Caco-2 (cell line): Measurements from ENCODE around the gene FAU. TPM values are rescaled to one million over a fixed set of nuclear protein-coding genes. Genes with fewer than 3 reads are reported as not detected.

Experiments
- BruUV-seq: library from RNA; stranded (reverse); fragments of 400-500 nt; replicated peaks from 2 replicates; lab custom pipeline; 2021; lab: Mats Ljungman, UMichigan
- CTCF ChIA-PET: fragments of 300-600 bp; sonication (Branson Sonifier 250); formaldehyde crosslinking; loops from one replicate; lab custom pipeline; 2022; ENCODE audit warnings: antibody characterized with exemption; lab: Charles Lee
- POLR2A ChIA-PET: fragments of 300-600 bp; sonication (Branson Sonifier 250); formaldehyde crosslinking; loops from one replicate; lab custom pipeline; 2022; ENCODE audit warnings: antibody characterized with exemption; lab: Charles Lee
- DNase-seq, 2 experiments: peaks; one replicate each; pipeline versions ENCODE4 v3.0.0 to v3.0.0-alpha.2; 2020 to 2022
- H3K27me3 ChIP-seq: replicated peaks from 2 replicates; pipeline ENCODE4 v1.6.0; 2011; ENCODE audit warnings: low read length; ENCODE audit not compliant: control insufficient read depth, insufficient read depth
- H3K36me3 ChIP-seq: 2 replicates; pipeline ENCODE4 v1.5.1; 2011; ENCODE audit warnings: low read length; ENCODE audit not compliant: control insufficient read depth, insufficient read depth
- H3K4me1 ChIP-seq: fragments of 250-450 bp; sonication (Bioruptor Pico); 2 replicates; pipeline ENCODE4 v1.5.1; 2020; ENCODE audit warnings: mild to moderate bottlenecking
- H3K4me3 ChIP-seq: 2 replicates; pipeline ENCODE4 v1.5.1; 2011; ENCODE audit warnings: low read depth, mild to moderate bottlenecking, control low read depth, low read length
- H3K9me3 ChIP-seq: fragments of 250-450 bp; sonication (Bioruptor Pico); 2 replicates; pipeline ENCODE4 v1.5.1; 2020; ENCODE audit warnings: mild to moderate bottlenecking, moderate library complexity
- H3K27ac Mint-ChIP-seq: one replicate; pipeline ENCODE4 v1.8.0; 2022; ENCODE audit warnings: mixed read lengths; ENCODE audit not compliant: unreplicated experiment
- H3K27me3 Mint-ChIP-seq: one replicate; pipeline ENCODE4 v1.8.0; 2022; ENCODE audit warnings: mixed read lengths; ENCODE audit not compliant: insufficient read depth, unreplicated experiment
- H3K36me3 Mint-ChIP-seq: one replicate; pipeline ENCODE4 v1.8.0; 2022; ENCODE audit warnings: mild to moderate bottlenecking, mixed read lengths; ENCODE audit not compliant: insufficient read depth, unreplicated experiment
- H3K4me1 Mint-ChIP-seq: one replicate; pipeline ENCODE4 v1.8.0; 2022; ENCODE audit warnings: low read depth, mixed read lengths; ENCODE audit not compliant: unreplicated experiment
- H3K4me3 Mint-ChIP-seq: one replicate; pipeline ENCODE4 v1.8.0; 2022; ENCODE audit warnings: mild to moderate bottlenecking, moderate library complexity, mixed read lengths; ENCODE audit not compliant: unreplicated experiment
- H3K9me3 Mint-ChIP-seq: one replicate; pipeline ENCODE4 v1.8.0; 2022; ENCODE audit warnings: mixed read lengths; ENCODE audit not compliant: unreplicated experiment
- CTCF ChIP-seq, 2 experiments: fragments of 200-600 bp in 1 of 2; IDR thresholded peaks; 1 replicate in 1 of 2; 2 replicates in 1 of 2; pipeline versions ENCODE4 v1.5.1 to v1.8.0; 2011 to 2022; ENCODE audit warnings: antibody characterized with exemption in 1 of 2, control low read depth in 1 of 2, inconsistent platforms in 1 of 2, low read depth in 1 of 2, low read length in 1 of 2, mild to moderate bottlenecking in 1 of 2, moderate library complexity in 1 of 2; ENCODE audit not compliant: insufficient read depth in 1 of 2, severe bottlenecking in 1 of 2, unreplicated experiment in 1 of 2
- intact Hi-C: fragments of 100-400 bp; cut with micrococcal nuclease; formaldehyde crosslinking; loops from one replicate; pipeline ENCODE4 v1.10.0; 2022; ENCODE audit not compliant: unreplicated experiment
- total RNA-seq: library from RNA; stranded (reverse); gene quantifications from 2 replicates; pipeline ENCODE4 v1.2.3, GENCODE V29; 2022

The FAU gene
- total RNA-seq, 1 experiment from 2014 or later, result 918 TPM

DNA sequence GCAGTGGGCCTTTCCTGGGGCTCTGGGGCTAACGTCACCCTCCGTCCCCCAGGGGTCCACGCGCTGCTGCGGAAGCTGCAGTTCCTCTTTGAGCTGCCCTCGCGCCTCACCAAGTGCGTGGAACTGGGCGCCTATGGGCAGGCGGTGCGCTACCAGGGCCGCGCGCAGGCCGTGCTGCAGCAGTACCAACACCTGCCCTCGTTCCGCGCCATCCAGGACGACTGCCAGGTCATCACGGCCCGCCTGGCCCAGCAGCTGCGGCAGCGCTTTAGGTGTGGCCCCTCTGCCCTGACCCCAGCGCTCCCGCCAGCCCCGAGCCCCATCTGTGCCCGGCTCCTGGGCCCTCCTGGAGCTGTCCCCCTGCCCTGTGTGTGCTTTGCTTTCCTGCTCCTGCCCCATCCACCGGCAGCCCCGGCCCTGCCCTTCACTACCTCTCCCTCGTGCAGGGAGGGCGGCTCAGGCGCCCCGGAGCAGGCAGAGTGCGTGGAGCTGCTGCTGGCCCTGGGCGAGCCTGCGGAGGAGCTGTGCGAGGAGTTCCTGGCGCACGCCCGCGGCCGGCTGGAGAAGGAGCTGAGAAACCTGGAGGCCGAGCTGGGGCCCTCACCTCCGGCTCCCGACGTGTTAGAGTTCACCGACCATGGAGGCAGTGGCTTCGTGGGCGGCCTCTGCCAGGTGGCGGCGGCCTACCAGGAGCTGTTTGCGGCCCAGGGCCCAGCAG is 14.0 kb downstream of the FAU start:
- DNase-seq, result no peak
- Mint-ChIP-seq H3K4me1 (no peaks in the 10 kb centered on the region), H3K27ac (no peak overlapping the region), H3K9me3 (no peaks in the 10 kb centered on the region), H3K4me3 (no peak overlapping the region), H3K36me3 (peaks cover 58% of the 10 kb centered on the region), H3K27me3 (no peaks in the 10 kb centered on the region)
- no peak overlapping the region for H3K4me3 ChIP-seq
- intact Hi-C loops, result no loop called here
- BruUV-seq, result no TSS peak
- H3K9me3 ChIP-seq, result no peaks in the 10 kb centered on the region
- ChIA-PET POLR2A (no interaction called here), CTCF (interaction anchor here (0.6 kb wide), 1 partner anchor 232 kb away, joined by 3 read pairs; no protein-coding TSS in a partner anchor)
- no peaks in the 10 kb centered on the region for H3K27me3 ChIP-seq
- peaks cover 11% of the 10 kb centered on the region for H3K4me1 ChIP-seq
- TF ChIP-seq CTCF (IDR thresholded peaks at IDR 0.05; ENCODE audit: insufficient read depth in 1 of 2, low read depth in 1 of 2, low read length in 1 of 2, severe bottlenecking in 1 of 2, unreplicated experiment in 1 of 2), result no peak
- H3K36me3 ChIP-seq, result no peaks in the 10 kb centered on the region

GRCh38 chr11:65107078-65107477 is 14.9 kb downstream of the FAU start:
- Histone ChIP-seq H3K4me3 (no peak overlapping the region), H3K4me1 (peaks cover 10% of the 10 kb centered on the region), H3K9me3 (no peaks in the 10 kb centered on the region), H3K27me3 (no peaks in the 10 kb centered on the region), H3K36me3 (no peaks in the 10 kb centered on the region; the same call in 1 of the 2 replicates)
- no peak for TF ChIP-seq CTCF (IDR thresholded peaks at IDR 0.05; ENCODE audit: insufficient read depth in 1 of 2, low read depth in 1 of 2, low read length in 1 of 2, severe bottlenecking in 1 of 2, unreplicated experiment in 1 of 2)
- H3K9me3 Mint-ChIP-seq, result no peaks in the 10 kb centered on the region
- H3K4me3 Mint-ChIP-seq, result no peak overlapping the region
- no peak for DNase-seq
- H3K4me1 Mint-ChIP-seq, result no peaks in the 10 kb centered on the region
- CTCF ChIA-PET, result interaction anchor here (0.6 kb wide), 1 partner anchor 233 kb away, joined by 3 read pairs; no protein-coding TSS in a partner anchor
- peaks cover 50% of the 10 kb centered on the region for H3K36me3 Mint-ChIP-seq
- BruUV-seq, result no TSS peak
- no peaks in the 10 kb centered on the region for H3K27me3 Mint-ChIP-seq
- intact Hi-C loops, result no loop called here
- POLR2A ChIA-PET, result no interaction called here
- no peak overlapping the region for H3K27ac Mint-ChIP-seq

DNA sequence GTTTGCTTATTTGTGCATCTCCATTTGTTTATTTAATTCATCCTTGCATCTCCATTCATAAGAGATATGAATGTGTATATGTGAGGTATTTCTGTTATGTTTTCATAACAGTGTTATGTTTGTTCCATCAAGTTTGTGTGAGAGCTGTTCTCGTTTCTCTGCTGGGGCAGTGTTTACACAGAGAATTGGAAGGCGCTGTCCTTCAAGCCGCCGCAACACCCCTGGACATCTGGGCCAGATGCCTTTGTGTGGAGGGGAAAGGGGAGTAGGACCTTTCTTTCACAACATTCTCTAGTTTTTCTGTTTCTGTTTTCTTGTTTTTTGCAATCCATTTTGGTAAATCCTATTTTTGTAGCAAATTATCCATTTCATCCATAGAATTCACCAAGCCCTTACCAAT is 17.3 kb downstream of the FAU start:
- Histone ChIP-seq H3K9me3 (no peaks in the 10 kb centered on the region), H3K27me3 (no peaks in the 10 kb centered on the region), H3K4me3 (no peak overlapping the region), H3K4me1 (no peaks in the 10 kb centered on the region), H3K36me3 (no peaks in the 10 kb centered on the region; the same call in 1 of the 2 replicates)
- H3K4me3 Mint-ChIP-seq, result no peak overlapping the region
- intact Hi-C loops, result no loop called here
- BruUV-seq, result no TSS peak
- DNase-seq, result no peak
- POLR2A ChIA-PET, result no interaction called here
- CTCF ChIA-PET, result no interaction called here
- no peaks in the 10 kb centered on the region for H3K9me3 Mint-ChIP-seq
- TF ChIP-seq CTCF (IDR thresholded peaks at IDR 0.05; ENCODE audit: insufficient read depth in 1 of 2, low read depth in 1 of 2, low read length in 1 of 2, severe bottlenecking in 1 of 2, unreplicated experiment in 1 of 2), result no peak
- H3K27ac Mint-ChIP-seq, result no peak overlapping the region
- H3K4me1 Mint-ChIP-seq, result no peaks in the 10 kb centered on the region
- peaks cover 31% of the 10 kb centered on the region for H3K36me3 Mint-ChIP-seq
- no peaks in the 10 kb centered on the region for H3K27me3 Mint-ChIP-seq
